ENCODE results near the gene SLC25A20.
A peak's percentile ranks its signal among the peaks of the same experiment; 100 is the strongest.
"Not testable (repeated sequence)": the region's sequence is repeated elsewhere in the genome, so short reads cannot be mapped to it uniquely, and the experiment has no call there.

Gene SLC25A20, protein sequence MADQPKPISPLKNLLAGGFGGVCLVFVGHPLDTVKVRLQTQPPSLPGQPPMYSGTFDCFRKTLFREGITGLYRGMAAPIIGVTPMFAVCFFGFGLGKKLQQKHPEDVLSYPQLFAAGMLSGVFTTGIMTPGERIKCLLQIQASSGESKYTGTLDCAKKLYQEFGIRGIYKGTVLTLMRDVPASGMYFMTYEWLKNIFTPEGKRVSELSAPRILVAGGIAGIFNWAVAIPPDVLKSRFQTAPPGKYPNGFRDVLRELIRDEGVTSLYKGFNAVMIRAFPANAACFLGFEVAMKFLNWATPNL

DNA sequence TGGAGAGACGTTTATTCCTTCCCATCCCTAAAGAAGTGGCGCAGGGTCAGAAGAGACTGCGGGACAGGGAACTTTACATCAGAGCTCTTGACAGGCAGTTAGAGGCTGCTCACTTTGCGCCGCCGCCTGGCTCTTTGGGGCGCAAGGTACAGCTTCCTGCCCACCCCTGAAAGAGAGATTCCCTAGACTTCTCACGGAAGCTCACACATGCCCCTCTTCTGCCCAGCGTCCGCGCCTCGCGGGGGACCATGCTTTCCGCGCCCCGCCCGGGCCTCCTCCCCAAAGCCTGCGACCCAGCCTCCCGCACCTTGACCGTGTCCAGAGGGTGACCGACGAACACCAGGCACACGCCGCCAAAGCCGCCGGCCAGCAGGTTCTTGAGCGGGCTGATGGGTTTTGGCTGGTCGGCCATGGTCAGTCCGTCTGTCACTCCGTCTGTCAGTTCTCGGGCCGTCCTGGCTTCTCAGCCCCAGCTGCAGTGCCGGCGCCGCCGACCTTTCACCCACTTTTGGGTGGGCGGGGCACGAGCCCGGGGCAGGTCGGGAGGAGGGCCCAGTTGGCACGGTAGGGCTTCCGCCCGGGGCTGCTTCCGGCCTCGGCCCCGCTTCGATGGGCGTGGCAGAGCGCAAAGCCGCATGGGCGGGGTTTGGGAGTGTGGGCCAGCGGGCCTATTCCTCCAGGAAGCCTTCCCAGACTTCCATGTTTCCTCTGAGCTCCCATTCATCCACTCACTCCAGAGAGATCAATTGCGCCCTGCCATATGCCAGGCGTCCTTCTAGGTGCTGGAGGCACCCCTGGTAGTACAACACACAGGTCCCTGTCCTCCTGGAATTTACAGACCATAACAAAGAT lies at the start of gene SLC25A20:
Gene SLC25A20, minus strand, starts transcription at position 500 of the 852 bp plus-strand sequence. Its CDS starts 88 bp downstream, at position 412.
- peak; percentile 81 for DNase-seq

DNA sequence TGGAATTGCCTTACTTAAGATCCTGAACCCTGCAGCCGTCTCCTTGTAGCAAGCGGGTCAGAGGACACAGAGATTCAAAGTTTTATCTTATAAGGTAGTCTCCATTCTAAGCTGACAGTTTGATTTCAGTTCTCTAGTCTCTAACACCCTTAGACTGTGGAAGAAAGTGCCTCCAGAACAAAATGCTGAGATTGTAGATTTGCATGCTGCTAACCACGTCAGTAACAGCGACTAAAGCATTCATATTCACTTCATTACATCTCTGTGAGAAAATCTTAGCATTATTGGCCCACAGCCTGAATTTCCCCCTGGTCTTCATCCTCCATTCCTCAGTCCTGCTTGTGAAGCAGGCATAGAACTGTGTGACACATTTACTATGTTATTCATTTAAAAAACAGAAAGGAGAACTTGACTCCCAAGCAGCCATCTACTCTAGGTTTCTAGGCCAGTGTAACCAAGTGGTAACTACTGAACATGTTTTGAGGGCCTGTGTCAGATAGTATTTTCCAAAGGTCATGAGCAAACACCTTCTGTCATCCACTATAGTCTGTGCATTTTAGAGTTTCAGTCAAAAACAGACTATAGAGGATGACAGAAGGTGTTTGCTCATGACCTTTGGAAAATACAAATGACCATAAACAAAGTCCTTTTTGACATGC lies 47.3 kb upstream of the SLC25A20 start:
- no peak for DNase-seq

DNA sequence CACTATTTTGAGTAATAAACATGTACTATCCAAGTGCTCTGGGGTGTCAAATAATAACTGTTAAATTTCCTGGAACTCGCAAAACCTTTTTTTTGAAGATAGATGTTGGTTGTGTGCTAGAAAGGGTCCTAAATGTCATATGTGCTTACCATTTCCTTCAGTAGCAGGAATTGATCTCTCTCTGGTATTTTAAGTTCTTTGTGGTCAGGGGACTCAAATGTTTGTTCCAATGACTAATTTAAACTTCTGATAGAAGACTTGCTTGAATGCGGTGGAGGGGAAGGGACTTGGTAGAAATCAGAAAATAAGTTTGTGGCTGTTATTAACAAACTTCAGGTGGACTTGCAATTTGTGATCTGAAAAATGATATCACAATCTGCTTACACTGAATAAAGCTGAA lies 46.8 kb upstream of the SLC25A20 start:
- no peak for DNase-seq

DNA sequence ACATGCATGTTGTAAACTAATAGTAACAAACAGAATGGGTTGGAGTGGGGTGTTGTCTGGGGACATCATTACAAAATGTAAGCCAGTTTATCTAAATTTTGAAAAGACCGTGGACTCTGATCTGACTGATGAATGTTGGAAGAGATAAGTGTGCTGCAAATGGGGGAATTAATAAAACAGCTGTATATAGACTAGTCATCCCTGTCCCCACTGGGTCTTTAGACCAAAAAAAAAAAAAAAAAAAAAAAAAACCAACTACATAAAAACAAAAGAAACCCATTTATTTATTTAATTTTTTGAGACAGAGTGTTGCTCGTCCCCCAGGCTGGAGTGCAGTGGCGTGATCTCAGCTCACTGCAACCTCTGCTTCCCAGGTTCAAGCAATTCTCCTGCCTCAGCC lies 40.0 kb upstream of the SLC25A20 start:
- DNase-seq, result no peak

DNA sequence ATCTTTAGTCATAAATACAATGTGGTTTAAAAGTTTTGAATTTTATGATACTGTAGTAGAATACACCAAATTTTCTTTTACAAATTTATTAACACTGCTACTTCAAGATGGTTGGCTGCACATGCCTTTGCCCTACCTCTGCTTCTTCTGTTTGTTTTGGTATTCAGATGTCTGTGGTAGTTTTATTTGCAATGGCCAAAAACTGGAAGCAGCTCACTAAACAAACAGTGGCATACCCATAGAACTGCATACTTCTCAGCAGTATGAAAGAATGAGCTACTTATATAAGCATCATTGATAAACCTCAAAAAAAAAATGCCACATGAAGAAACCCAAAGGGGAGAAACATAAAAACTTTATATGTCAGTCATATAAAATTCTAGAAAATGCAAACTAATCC lies 39.5 kb upstream of the SLC25A20 start:
- no peak for DNase-seq

DNA sequence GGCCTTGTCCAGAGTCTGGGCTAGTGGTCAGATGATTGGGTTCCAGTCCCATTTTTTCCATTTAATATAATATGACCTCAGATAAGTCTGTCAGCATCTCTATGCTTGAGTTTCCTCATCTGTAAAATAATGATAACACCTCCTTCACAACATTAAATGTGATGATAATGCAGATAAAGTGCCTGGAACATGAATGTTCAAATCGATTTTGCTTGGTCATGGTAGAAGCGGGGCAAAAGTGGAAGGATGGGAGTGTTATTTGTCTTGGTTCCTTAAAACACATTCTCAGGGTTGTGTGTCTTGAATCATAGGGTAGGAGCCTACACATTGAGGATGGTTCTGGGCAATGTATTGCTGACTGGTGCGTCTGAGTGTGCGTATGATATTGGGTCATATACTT lies 36.8 kb upstream of the SLC25A20 start:
- no peak for DNase-seq

DNA sequence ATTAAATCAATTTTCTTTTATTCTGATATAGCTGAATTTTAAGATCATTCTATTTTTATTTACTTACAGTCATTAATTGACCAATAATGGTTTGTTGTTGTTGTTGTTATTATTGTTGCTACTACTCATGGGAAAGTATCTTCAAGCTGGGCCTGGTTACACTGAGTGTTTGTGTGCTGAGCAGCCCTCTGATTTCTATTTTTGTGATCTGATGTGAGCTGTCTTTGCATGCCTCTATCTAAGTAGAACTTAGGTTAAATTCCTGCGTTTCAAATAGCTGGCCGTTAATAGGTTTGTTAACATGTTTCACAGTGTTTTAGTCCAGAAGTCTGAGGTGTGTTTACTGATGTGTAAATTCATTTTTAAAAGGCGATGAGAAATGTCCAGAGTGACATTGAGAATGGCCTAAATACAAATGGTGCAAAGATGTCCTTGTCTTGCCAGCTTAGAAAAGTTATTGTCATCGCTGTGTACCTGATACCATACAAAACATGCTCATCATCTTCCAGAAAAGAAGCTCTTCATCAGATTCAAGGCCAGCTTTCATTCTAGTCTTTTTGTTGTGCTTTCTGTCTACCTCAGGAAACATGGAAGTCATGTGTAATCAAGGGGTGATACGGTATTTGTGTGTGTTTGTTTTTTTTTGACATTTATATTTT lies 35.8 kb upstream of the SLC25A20 start:
- no peak for DNase-seq

DNA sequence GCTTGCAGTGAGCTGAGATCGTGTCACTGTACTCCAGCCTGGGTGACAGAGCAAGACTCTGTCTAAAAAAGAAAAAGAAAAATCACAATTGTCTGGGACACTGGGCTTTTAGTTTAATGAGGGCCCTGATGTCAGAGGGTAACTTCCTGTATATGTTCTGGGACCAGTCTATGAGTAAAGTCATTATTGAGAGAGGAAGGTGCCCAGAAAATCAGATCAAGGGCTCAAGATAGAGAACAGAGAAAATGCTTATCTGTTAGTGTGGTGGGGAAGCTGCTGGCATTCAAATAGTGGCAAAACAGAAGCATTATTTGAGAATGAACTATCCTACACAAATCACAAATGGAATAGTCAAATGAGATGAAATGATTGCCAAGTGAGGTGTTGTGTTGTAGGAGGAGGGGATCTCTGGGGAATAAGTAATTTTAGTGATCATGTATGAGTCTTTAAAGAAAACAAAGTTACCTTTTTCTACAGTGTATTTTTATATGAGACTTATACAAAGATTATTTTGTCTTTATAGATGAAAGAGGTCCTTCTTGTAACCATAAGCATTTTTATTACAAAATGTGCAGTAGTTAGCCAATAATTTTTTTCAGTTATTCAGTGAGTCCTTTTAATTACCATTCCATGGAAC lies 33.4 kb upstream of the SLC25A20 start:
- DNase-seq, result no peak

DNA sequence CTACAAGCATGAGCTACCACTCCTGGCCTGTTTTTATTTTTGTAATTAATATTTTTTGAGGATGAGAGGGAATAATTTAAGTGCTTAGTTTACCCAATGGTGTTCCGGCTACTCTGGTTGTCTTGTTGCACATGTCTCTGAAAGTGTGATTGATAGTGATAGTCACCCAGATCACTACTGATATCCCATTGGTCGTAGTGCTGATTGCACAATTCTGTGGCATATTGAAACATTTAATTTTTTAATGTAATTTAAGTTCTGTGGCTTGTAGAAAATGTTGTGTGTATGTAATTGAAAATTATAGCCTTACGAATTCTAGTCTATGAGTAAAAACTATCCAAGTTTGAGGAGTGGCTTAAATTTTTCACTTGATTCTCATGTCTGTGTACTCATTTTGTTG lies 31.9 kb upstream of the SLC25A20 start:
- no peak for DNase-seq

DNA sequence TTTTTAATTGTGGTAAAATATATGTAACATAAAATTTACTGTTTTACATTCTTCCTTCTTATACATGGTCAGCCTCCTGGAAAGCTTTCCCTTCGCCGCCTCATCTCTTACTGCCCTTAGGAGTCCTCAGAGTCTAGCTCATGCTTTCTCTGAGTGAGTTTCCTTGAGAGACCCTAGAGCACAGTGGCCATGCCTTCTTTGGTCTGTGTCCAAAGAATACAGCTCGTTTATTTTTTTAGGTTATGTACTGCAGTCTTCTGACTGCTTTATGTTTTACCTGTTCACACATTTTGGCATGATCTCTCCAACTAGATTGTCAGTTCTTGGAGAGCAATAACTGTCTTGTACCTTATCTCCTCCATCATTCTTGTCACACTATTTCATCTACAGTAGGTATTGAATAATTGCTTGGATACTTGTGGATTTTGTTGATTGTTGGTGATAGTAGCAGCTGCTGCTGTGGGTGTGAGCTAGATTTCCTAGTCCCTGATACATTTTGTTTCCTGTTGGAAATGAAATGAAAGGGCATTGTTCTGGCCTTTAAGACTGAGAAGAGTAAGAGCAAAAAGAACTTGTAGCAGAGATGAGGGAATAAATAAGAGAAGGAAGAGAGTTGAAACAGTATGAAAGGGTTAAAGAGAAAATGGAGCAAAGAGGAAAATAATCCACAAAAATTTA lies 30.8 kb upstream of the SLC25A20 start:
- no peak for DNase-seq

DNA sequence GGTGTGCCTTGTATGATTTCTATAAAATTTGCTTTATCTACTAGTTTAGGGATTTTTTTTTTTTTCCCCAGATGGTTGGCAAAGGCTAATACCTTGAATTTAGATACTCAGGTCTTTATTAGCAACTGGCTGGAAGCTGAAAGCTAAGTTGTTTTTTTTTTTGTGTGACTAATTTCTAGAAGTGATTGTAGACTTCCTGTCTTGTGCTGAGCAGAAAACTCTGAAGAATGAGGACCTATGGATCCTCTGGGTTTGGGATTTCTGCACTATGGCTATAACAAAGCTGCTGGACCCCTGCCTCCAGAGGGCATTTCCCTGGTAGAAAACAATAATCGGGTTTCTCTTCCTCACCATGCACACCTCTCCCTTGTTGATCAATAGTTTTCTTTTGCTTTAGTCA lies 30.0 kb upstream of the SLC25A20 start:
- no peak for DNase-seq

DNA sequence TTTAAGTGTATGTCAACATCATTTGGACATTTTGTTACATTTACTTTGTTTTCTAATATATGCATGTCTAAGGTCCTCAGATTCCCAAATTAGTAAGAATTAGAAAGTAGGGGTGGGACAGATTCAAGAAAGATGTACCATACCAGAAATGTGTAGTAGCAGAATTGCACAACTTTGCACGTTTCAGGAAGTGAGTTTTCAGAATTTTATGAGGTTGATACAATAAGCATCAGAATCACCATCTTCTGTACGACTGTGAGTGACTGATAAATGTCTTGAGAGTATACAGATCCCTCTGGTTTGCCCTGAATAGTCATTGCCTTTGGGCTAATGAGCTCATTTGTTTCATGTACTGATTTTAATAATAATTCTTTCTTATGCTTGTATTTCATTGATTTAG lies 29.2 kb upstream of the SLC25A20 start:
- DNase-seq, result no peak

DNA sequence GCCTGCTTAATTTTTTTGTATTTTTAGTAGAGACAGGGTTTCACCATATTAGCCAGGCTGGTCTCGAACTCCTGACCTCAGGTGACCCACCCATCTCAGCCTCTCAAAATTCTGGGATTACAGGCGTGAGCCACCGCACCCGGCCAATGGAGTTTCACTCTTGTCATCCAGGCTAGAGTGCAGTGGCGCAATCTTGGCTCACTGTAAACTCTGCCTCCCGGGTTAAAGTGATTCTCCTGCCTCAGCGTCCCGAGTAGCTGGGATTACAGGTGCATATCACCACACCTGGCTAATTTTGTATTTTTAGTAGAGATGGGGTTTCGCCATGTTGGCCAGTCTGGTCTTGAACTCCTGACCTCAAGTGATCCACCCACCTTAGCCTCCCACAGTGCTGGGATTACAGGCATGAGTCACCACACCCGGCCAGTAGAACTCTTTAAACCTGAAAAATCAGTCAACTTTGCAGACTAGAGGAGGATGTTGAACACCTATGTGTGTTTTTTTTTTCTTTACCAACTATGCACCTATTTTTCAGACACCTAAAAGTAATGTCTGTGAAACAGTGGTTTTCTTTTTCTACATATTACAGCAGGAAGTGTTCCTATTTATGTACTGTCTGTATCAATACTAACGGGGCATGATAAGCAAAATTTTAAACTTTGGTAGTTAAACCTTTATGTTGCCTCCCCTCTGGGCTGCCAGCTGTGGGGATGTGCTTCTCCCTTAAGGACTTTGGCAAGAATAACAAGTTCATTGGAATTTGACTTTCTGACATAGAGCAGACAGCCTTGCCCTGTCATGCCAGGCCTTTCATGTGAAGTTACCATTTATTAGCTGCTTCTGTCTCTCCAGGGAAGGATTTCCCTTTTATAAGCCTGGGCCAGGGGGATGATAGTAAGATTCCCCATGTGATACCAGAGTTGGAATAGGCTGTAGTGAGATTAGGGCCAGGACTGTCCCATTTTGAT lies 28.0 kb upstream of the SLC25A20 start:
- DNase-seq, result no peak

DNA sequence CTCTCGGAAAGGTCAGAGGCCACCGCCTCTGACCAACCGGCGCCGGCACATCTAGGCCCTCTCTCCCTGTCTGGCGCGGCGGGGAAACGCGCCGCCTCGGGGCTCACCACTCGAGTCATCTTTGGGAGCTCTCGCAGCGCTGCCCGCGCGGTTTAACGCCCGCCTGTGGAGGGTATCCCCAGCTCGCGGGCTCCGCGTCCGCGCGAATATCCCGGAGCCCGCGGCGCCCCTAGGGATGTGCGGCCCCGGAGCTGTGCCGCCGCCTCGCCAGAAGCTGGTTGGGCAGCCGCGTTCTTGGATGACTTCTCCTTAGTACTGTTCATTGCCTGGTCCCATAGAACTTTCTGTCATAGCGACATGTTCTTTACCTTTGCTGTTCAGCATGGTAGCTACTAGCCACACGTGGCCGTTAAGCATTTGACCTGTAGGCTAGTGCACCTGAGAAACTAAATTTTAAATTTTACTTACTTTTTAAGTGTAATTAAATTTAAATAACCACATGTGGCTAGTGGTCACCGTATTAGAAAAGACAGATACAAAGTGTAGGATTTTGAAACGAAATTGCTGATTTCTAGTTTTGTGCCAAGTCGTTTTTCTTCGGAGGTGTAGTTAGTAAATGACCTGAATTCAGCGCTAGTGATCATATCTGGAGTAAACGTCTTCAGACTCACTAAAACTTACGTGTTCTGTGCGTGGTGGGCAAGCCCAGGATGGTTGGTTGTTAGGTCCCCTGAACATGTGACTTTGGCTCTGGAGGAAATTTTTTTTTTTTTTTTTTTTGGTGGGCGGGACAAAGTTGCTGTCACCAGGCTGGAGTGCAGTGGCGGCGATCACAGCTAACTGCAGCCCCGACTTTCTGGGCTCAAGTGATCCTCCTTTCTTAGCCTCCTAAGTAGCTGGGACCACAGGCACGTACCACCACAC lies 20.8 kb upstream of the SLC25A20 start:
- DNase-seq, result peak; percentile 16

DNA sequence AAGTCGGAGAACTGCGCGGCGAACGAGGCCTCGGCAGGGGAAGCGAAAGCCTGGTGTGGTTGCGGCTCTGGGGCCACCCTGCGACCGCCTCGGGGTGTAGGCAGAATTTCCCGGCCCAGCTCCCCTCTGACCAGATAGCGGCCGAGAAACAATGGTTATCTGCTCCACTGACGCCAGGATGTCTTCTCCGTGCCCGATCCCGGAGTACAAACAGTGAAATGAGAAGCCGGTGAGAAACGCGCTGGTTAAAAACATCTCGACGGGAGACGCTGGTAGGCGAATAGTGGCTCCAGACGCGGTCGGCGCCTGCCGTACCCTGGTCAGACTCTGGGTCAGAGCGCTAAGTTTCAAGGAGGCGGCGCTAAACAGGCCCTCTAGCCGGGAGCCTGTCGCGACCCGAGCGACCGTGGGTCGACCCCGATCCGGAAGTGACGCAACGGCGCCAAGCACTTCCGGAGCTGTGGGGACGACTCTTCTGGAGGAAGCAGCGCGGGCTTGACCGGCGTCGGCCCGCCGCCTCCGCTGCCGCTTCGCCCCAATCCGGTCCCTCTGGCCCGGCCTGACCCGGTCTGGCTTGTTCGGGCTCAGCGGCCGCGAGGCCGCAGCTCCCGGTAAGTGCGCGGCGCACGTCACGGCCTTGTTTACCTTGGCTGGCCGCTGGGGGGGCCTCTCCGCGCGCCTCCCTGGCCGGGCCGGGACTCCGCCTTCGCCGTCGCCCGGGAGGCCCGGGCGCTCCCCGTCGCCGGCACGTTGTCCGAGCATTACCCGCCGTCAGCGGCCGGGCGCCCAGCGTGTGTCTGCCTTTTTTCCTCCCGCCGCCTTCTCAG lies 19.9 kb upstream of the SLC25A20 start, which contains the start of gene ARIH2:
Gene ARIH2, plus strand, starts transcription at position 455 of the 827 bp plus-strand sequence. CDS start 8,717 bp downstream, outside the sequence.
- peak; percentile 80 for DNase-seq

DNA sequence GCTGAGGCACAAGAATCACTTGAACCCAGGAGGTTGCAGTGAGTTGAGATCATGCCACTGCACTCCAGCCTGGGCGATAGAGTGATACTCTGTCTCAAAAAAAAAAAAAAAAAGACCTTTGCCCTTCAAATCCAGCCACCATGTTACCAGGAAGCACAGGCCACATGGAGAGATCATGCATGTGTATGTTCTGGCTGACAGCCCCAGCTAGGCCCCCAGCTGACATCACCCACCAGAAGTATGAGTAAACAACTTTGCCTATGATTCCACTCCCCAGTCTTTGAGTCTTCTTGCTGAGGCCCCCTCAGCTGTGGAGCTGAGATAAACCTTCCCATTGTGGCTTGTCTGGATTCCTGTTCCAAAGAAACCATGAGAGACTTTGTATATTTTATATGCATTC lies 16.6 kb upstream of the SLC25A20 start:
- no peak for DNase-seq

DNA sequence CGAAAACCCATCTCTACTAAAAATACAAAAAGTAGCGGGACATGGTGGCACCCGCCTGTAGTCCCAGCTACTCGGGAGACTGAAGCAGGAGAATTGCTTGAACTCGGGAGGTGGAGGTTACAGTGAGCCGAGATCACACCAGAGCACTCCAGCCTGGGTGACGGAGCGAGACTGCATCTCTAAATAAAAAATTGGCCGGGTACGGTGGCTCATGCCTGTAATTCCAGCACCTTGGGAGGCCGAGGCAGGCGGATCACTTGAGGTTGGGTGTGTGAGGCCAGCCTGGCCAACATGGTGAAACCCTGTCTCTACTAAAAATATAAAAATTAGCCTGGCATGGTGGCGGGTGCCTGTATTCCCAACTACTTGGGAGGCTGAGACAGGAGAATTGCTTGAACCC lies 8.3 kb upstream of the SLC25A20 start:
- DNase-seq, result not testable (repeated sequence)

DNA sequence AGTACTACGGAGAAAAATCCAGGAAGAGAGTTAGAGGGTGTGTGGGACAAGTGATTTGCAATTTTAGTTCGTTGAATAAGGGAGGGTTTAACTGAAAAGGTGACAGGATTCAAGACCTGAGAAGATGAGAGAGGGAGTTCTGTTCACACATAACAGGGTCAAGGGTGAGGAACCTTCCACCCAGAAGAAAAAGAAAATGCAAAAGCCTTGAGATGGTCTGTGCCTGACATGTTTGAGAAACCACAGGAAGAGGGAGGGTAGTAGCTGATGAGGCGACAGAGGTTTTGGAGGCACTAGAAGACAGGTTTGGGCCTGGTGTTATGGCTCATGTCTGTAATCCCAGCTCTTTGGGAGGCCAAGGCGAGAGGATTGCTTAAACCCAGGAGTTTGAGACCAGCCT lies 591 bp upstream of the SLC25A20 start:
- no peak for DNase-seq

All from activated CD4-positive, alpha-beta T cell treated with anti-CD3 and anti-CD28 coated beads for 1 hour (primary cell).